HG02885 (cell line): ENCODE measurements around the gene NAB2.

Source experiments
- ATAC-seq: cut with Tn5 transposase; IDR thresholded peaks from one replicate; pipeline ENCODE4 v1.9.1; 2021; ENCODE audit warnings: mild to moderate bottlenecking; ENCODE audit not compliant: unreplicated experiment, poor library complexity

The NAB2 gene

GRCh38 chr12:57130941-57131340 is 42.0 kb downstream of the NAB2 start:
- no peak for ATAC-seq

- no peak for ATAC-seq
These were observed 43.2 kb downstream of the NAB2 start for GRCh38 chr12:57131896-57132744.

GRCh38 chr12:57133013-57133569 is 44.2 kb downstream of the NAB2 start:
- ATAC-seq: no peak

- ATAC-seq: no peak
These were observed 45.0 kb downstream of the NAB2 start for GRCh38 chr12:57133916-57134315.

GRCh38 chr12:57134949-57135348 is 46.0 kb downstream of the NAB2 start:
- no peak for ATAC-seq

- no peak for ATAC-seq
These were observed 46.8 kb downstream of the NAB2 start for GRCh38 chr12:57135527-57136326.

- ATAC-seq: no peak
These were observed 49.8 kb downstream of the NAB2 start for GRCh38 chr12:57138526-57139272.

- ATAC-seq: no peak
These were observed 51.1 kb downstream of the NAB2 start for GRCh38 chr12:57139796-57140649.

GRCh38 chr12:57141249-57141648 is 52.3 kb downstream of the NAB2 start:
- no peak for ATAC-seq

GRCh38 chr12:57142121-57142520 is 53.2 kb downstream of the NAB2 start:
- ATAC-seq: no peak

- no peak for ATAC-seq
These were observed 53.8 kb downstream of the NAB2 start for GRCh38 chr12:57142727-57143126.

GRCh38 chr12:57143454-57143853 is 54.5 kb downstream of the NAB2 start:
- no peak for ATAC-seq
